ENCODE results near the gene EIF4G2.
"Not testable (repeated sequence)": the region's sequence is repeated elsewhere in the genome, so short reads cannot be mapped to it uniquely, and the experiment has no call there.

Gene EIF4G2

DNA sequence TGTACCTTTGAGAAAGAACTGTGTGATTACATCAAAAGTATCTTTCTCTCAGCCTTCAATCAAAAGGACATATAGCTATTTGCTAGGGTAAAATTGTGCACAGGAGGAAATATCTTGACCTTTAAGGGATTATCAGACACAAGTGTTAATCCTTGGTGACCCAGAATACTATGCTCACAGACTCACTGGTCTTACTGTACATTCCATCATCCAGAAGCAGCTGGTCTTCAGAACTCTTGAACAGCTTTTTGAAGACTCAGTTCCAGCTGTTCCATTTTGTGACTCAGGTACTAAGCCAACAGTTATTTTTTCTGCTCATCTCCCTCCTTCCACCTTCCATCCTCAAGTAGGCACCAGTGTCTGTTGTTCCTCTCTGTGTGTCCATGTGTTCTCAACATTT, 29.4 kb upstream of the EIF4G2 start:
- ChIA-PET CTCF (interaction anchor here (1.0 to 1.6 kb wide), 4 partner anchors 9 to 29 kb away, joined by 3 to 9 read pairs (median 3); partner anchors contain the start of gene EIF4G2), POLR2A (interaction anchor here (1.1 to 1.4 kb wide), 2 partner anchors 20 to 29 kb away, joined by 3 read pairs; partner anchors contain the start of genes EIF4G2 and ZBED5)
- TF ChIP-seq, protein P1, sequence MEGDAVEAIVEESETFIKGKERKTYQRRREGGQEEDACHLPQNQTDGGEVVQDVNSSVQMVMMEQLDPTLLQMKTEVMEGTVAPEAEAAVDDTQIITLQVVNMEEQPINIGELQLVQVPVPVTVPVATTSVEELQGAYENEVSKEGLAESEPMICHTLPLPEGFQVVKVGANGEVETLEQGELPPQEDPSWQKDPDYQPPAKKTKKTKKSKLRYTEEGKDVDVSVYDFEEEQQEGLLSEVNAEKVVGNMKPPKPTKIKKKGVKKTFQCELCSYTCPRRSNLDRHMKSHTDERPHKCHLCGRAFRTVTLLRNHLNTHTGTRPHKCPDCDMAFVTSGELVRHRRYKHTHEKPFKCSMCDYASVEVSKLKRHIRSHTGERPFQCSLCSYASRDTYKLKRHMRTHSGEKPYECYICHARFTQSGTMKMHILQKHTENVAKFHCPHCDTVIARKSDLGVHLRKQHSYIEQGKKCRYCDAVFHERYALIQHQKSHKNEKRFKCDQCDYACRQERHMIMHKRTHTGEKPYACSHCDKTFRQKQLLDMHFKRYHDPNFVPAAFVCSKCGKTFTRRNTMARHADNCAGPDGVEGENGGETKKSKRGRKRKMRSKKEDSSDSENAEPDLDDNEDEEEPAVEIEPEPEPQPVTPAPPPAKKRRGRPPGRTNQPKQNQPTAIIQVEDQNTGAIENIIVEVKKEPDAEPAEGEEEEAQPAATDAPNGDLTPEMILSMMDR (IDR thresholded peaks at IDR 0.05; ENCODE audit: control extremely low read depth, extremely low read depth, low read depth, missing control alignments): no peak
- no peak for DNase-seq (ENCODE audit: extremely low spot score)

DNA sequence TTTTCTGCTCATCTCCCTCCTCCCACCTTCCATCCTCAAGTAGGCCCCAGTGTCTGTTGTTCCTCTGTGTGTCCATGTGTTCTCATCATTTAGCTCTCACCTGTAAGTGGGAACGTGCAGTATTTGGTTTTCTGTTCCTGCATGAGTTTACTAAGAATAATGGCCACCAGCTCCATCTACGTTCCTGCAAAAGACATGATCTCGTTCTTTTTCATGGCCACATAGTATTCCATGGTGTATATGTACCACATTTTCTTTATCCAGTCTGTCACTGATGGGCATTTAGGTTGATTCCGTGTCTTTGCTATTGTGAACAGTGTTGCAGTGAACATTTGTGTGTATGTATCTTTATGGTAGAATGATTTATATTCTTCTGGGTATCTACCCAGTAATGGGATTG, 28.2 kb upstream of the EIF4G2 start:
- DNase-seq (ENCODE audit: extremely low spot score): not testable (repeated sequence)
- ChIA-PET POLR2A (interaction anchor here (0.8 to 1.4 kb wide), 2 partner anchors 28 kb away, joined by 3 read pairs; partner anchors contain the start of gene EIF4G2), CTCF (interaction anchor here (1.0 to 1.1 kb wide), 2 partner anchors 13 to 67 kb away, joined by 3 to 4 read pairs; no protein-coding TSS in a partner anchor)

DNA sequence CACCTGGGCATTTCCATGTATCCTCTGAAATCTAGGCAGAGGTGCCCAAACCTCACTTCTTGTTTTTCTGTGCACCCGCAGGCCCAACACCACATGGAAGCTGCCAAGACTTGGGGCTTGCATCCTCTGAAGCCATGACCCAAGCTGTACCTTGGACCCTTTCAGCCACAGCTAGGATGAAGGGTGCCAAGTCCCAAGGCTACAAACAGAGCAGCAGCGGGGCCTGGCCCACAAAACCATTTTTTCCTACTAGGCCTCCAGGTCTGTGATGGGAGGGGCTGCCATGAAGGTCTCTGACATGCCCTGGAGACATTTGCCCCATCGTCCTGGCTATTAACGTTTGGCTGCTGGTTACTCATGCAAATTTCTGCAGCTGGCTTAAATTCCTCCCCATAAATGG, 20.4 kb upstream of the EIF4G2 start:
- DNase-seq (ENCODE audit: extremely low spot score): no peak
- CTCF ChIA-PET: interaction anchor here (0.8 to 1.3 kb wide), 3 partner anchors 9 to 21 kb away, joined by 3 to 4 read pairs (median 3); partner anchors contain the start of gene EIF4G2
- TF ChIP-seq, protein P1 (IDR thresholded peaks at IDR 0.05; ENCODE audit: control extremely low read depth, extremely low read depth, low read depth, missing control alignments): no peak
- POLR2A ChIA-PET: interaction anchor here (1.0 kb wide), 1 partner anchor 20 kb away, joined by 3 read pairs; the partner anchor contains the start of gene EIF4G2

DNA sequence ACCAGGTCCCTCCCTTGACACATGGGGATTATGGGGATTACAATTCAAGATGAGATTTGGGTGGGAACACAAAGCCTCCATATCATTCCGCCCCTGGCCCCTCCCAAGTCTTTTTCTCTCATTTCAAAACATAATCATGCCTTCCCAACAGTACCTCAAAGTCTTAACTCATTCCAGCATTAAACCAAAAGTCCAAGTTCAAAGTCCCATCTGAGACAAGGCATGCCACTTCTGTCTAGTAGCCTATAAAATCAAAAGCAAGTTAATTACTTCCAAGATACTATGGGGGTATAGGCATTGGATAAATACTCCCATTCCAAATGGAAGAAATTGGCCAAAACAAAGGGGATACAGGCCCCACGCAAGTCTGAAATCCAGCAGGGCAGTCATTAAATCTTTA, 19.7 kb upstream of the EIF4G2 start:
- CTCF ChIA-PET: interaction anchor here (1.2 to 1.3 kb wide), 2 partner anchors 12 to 20 kb away, joined by 3 to 4 read pairs; partner anchors contain the start of gene EIF4G2

DNA sequence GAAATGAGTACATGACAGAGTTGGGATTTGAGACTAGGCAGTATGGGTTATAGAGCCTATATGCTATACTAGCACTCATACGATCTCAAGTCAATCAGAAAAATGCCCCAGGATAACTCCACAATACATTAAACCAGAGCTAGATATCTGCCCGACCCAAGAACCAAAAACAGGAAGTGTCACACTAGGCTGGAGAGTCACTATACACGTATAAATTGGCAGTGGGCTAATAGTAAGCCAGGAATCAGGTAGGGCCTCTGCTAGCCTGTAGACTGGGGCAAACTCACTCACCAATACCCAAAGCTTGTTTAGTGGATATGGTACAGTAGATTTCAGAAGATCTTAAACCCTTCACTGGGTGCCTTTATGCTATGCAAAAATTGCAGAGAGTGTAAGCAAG, 16.2 kb upstream of the EIF4G2 start:
- ChIA-PET CTCF (interaction anchor here (0.6 to 1.7 kb wide), 3 partner anchors 11 to 32 kb away, joined by 3 to 4 read pairs (median 4); no protein-coding TSS in a partner anchor), POLR2A (interaction anchor here (1.6 kb wide), 1 partner anchor 16 kb away, joined by 9 read pairs; the partner anchor contains the start of gene EIF4G2)
- peak; percentile 36 for DNase-seq (ENCODE audit: extremely low spot score)
- TF ChIP-seq, protein P1 (IDR thresholded peaks at IDR 0.05; ENCODE audit: control extremely low read depth, extremely low read depth, low read depth, missing control alignments): no peak

More for the DNA sequence above, 19.7 kb upstream of the EIF4G2 start:
- TF ChIP-seq, protein P1 (IDR thresholded peaks at IDR 0.05; ENCODE audit: control extremely low read depth, extremely low read depth, low read depth, missing control alignments): no peak
- POLR2A ChIA-PET: interaction anchor here (1.0 kb wide), 1 partner anchor 20 kb away, joined by 3 read pairs; the partner anchor contains the start of gene EIF4G2
- no peak for DNase-seq (ENCODE audit: extremely low spot score)

DNA sequence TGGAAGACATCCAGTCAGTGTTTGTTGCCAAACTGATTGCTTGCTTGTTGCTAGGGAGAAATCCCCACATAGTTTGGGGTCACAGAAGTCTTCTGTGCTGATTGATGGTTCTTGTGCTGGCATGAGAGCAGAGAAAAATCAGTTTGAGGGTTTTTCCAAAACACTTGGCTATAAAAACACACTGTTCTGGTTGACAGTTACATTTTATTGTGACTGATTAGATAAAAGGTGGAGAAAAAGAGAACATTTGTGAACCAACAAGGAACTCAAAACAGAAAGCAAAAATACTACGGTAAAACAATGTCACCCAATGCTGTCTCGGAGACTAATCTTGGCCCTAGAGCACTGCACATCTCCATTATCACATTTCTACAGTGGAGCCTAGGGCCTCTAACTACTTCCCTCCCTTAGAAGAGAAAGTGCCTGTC, 14.4 kb upstream of the EIF4G2 start:
- CTCF ChIA-PET: interaction anchor here (1.6 kb wide), 1 partner anchor 14 kb away, joined by 4 read pairs; no protein-coding TSS in a partner anchor
- DNase-seq (ENCODE audit: extremely low spot score): no peak
- POLR2A ChIA-PET: no interaction called here

DNA sequence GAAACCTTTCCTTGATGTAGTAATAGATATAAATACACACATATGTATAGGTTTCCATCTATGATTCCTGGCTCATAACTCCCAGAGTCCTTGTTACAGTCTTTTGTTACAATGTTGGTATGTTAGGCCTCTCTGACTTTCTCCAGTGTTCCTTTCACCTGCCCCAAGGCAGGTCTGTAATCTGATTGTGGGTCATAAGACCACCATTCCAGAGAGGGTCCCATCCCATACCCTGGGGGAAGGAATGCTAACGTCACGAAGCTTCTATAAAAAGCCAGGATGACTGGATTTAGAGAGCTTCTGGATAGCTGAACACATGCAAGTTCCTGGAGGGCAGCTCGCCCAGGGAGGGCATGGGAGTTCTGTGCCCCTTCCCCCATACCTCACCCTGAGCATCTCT, 13.8 kb upstream of the EIF4G2 start:
- POLR2A ChIA-PET; DNase-seq (ENCODE audit: extremely low spot score): not testable (repeated sequence)
- CTCF ChIA-PET: interaction anchor here (1.6 kb wide), 1 partner anchor 15 kb away, joined by 4 read pairs; no protein-coding TSS in a partner anchor

More for the DNA sequence above, 14.4 kb upstream of the EIF4G2 start:
- TF ChIP-seq, protein P1 (IDR thresholded peaks at IDR 0.05; ENCODE audit: control extremely low read depth, extremely low read depth, low read depth, missing control alignments): no peak
